ENCODE results near the gene ARMH2.

DNA sequence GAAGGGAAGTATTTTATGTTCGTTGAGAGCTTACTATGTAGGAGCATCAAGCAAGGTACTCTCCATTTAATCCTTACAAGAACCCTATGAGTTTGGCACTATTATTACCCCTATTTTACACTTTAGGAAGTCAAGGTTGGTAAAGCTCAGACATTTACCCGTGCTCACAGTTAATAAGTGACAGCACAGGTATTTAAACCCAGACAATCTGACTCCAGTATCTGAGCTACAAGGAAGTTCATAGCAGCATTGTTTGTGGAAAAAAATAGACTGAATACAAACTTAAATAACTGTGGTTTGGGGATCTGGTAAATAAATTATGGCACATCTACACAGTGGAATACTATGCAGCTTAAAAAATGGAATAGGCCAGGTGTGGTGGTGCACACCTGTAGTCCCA is 45.2 kb downstream of the ARMH2 start:
- TF ChIP-seq CTCF (IDR thresholded peaks at IDR 0.05; ENCODE audit: extremely low read depth in 1 of 2, insufficient read depth in 1 of 2, low read depth in 1 of 2, low read length in 2 of 2): no peak
- no peak for TF ChIP-seq POLR2A (IDR thresholded peaks at IDR 0.05; ENCODE audit: low read depth, low read length)
- TF ChIP-seq EZH2 (IDR thresholded peaks at IDR 0.05; ENCODE audit: borderline replicate concordance, low read depth, low read length, severe bottlenecking): no peak
- TF ChIP-seq, protein P1, sequence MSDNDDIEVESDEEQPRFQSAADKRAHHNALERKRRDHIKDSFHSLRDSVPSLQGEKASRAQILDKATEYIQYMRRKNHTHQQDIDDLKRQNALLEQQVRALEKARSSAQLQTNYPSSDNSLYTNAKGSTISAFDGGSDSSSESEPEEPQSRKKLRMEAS (IDR thresholded peaks at IDR 0.05; ENCODE audit: insufficient read depth, insufficient read length): no peak
- TF ChIP-seq JUN (IDR thresholded peaks at IDR 0.05; ENCODE audit: borderline replicate concordance, insufficient read depth, insufficient read length, low read depth): no peak
- TF ChIP-seq POLR2AphosphoS5 (IDR thresholded peaks at IDR 0.05; ENCODE audit: insufficient read depth, low read depth, low read length): no peak
- TF ChIP-seq MYC (IDR thresholded peaks at IDR 0.05; ENCODE audit: low read depth, low read length): no peak
- TF ChIP-seq GATA2 (IDR thresholded peaks at IDR 0.05; ENCODE audit: insufficient read depth, insufficient read length, low read depth, low read length): no peak
